AG10803 (cell line): ENCODE data around the gene MEX3D.

Source experiments
- DNase-seq: peaks from one replicate; pipeline ENCODE4 v3.0.0; 2010; ENCODE audit warnings: low read depth
- H3K4me3 ChIP-seq: 2 replicates; pipeline ENCODE4 v1.5.1; 2011; ENCODE audit warnings: mild to moderate bottlenecking, low read length, control low read depth
- TF ChIP-seq, protein P1 (sequence below): conservative IDR thresholded peaks from 2 replicates; pipeline ENCODE4 v1.5.1; 2011; ENCODE audit warnings: mild to moderate bottlenecking, low read length, control low read depth, inconsistent platforms

MEX3D gene

GRCh38 chr19:1526979-1527649 lies 41.0 kb downstream of the MEX3D start:
- TF ChIP-seq, protein P1, sequence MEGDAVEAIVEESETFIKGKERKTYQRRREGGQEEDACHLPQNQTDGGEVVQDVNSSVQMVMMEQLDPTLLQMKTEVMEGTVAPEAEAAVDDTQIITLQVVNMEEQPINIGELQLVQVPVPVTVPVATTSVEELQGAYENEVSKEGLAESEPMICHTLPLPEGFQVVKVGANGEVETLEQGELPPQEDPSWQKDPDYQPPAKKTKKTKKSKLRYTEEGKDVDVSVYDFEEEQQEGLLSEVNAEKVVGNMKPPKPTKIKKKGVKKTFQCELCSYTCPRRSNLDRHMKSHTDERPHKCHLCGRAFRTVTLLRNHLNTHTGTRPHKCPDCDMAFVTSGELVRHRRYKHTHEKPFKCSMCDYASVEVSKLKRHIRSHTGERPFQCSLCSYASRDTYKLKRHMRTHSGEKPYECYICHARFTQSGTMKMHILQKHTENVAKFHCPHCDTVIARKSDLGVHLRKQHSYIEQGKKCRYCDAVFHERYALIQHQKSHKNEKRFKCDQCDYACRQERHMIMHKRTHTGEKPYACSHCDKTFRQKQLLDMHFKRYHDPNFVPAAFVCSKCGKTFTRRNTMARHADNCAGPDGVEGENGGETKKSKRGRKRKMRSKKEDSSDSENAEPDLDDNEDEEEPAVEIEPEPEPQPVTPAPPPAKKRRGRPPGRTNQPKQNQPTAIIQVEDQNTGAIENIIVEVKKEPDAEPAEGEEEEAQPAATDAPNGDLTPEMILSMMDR: no peak
- H3K4me3 ChIP-seq: no peak overlapping the region
- DNase-seq: no peak

- TF ChIP-seq, protein P1: no peak
- no peak for DNase-seq
These were observed 41.9 kb downstream of the MEX3D start for GRCh38 chr19:1526066-1526778.

DNA sequence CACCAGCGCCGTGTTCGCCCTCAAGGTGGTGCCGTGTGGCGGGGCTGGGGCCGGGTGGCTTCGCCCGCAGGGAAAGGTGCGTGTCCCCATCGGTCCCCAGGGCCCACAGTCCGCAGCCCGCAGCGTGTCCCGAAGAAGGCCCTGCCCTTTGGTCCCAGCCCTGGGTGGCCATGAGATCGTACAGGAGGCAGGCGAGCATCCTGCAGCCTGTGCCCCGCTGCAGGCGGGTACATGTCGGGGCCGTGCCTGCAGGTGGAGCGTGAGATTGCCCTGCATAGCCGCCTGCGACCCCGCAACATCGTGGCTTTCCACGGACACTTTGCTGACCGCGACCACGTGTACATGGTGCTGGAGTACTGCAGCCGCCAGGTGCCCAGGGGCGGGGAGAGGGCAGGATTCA lies 42.8 kb downstream of the MEX3D start:
- no peak for DNase-seq
- TF ChIP-seq, protein P1: no peak
- H3K4me3 ChIP-seq: no peak overlapping the region

More at GRCh38 chr19:1526066-1526778, 41.9 kb downstream of the MEX3D start:
- no peak overlapping the region for H3K4me3 ChIP-seq

DNA sequence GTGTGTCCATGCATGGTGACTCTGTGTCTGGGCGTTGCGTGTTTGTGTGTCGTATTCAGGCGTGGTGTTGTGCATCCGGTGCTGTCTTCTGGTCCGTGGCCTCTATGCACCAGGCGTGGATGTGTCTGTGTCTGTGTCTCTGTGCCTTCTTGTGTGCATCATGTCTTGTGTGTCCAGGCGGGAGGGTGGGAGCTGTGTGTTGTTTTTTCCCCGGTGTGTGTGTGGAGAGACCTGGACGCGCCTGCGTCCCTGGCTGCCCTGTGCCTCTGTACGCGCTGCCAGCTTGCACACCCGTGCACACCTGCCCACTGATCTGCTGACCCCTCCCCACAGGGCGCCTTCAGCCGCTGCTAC lies 43.2 kb downstream of the MEX3D start:
- TF ChIP-seq, protein P1: no peak
- H3K4me3 ChIP-seq: no peak overlapping the region
- no peak for DNase-seq

GRCh38 chr19:1524287-1524971 lies 43.7 kb downstream of the MEX3D start:
- TF ChIP-seq, protein P1: no peak
- H3K4me3 ChIP-seq: no peak overlapping the region
- no peak for DNase-seq

DNA sequence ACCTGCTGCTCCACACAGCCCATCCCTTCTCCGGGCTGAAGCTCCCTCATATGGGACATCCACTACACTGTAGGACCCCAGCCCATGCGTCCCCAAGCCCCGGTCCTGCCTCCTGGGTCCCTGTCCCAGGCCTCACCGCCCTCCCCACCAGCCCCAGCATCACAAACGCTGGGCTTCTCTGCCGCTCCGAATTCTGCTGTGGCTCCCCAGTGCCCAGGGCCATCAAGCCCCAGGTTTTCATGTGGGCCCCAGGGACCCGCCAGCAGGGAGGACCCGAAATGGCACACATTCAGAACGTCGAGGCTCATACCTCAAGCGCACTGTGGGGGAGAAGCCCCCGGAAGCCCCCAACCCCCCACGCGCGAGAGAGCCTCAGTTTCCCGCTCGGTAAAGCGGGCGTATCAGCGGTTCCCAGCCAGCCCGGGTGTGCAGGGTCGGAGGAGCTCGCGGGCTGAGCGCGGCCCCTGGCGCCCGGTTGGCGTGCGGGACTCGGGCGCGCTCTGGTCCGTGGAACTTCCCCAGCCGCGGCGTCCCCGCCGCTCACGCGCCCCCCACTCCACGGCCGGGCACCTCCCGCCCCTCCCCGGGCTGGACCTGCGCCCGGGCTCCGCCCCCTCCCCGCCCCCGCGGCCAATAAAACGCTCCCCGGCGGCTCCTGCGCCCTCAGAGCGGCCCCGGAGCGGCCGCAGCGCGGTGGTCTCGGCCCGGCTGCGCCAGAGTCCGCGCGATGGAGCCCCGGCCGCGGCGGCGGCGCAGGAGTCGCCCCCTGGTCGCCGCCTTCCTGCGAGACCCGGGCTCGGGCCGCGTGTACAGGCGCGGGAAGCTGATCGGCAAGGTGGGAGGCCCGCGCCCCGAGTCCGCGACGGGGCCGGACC lies 44.5 kb downstream of the MEX3D start, which contains the start of gene PLK5:
PLK5 (plus strand) TSS at position 666 of the 875 bp plus-strand sequence. CDS start 2,920 bp downstream, outside the sequence.
- TF ChIP-seq, protein P1: no peak
- DNase-seq: no peak
- H3K4me3 ChIP-seq: no peak within 1 kb of the TSS
